Neural progenitor cell (in vitro differentiated cells): ENCODE data around the gene SNAPC4. TPM values are rescaled to one million over a fixed set of nuclear protein-coding genes. Genes with fewer than 3 reads are reported as not detected.

ENCODE experiments used
- DNase-seq: peaks from one replicate; pipeline ENCODE4 v3.0.0-alpha.2; 2016; ENCODE audit warnings: low spot score
- H2AFZ ChIP-seq: fragments of 200-600 bp; sonication (generic); replicated peaks from 2 replicates; pipeline ENCODE4 v1.6.1; 2016; ENCODE audit warnings: antibody characterized with exemption
- H3F3A ChIP-seq: fragments of 200-600 bp; sonication (generic); 2 replicates; pipeline ENCODE4 v1.6.1; 2016; ENCODE audit warnings: antibody characterized with exemption, low read depth
- H3K27ac ChIP-seq: fragments of 200-600 bp; sonication (generic); 2 replicates; pipeline ENCODE4 v1.5.1; 2016; ENCODE audit warnings: mild to moderate bottlenecking
- H3K27me3 ChIP-seq: fragments of 200-600 bp; sonication (generic); 2 replicates; pipeline ENCODE4 v1.6.1; 2016; ENCODE audit warnings: mild to moderate bottlenecking, moderate library complexity
- H3K36me3 ChIP-seq: fragments of 200-600 bp; sonication (generic); 2 replicates; pipeline ENCODE4 v1.5.1; 2016
- H3K4me1 ChIP-seq: fragments of 200-600 bp; sonication (generic); 2 replicates; pipeline ENCODE4 v1.6.1; 2016; ENCODE audit warnings: mixed run types
- H3K4me2 ChIP-seq: fragments of 200-600 bp; sonication (generic); 2 replicates; pipeline ENCODE4 v1.6.1; 2016
- H3K4me3 ChIP-seq: fragments of 200-600 bp; sonication (generic); 2 replicates; pipeline ENCODE4 v1.5.1; 2016
- H3K79me2 ChIP-seq: fragments of 200-600 bp; sonication (generic); 2 replicates; pipeline ENCODE4 v1.6.1; 2016; ENCODE audit warnings: low read depth
- H3K9ac ChIP-seq: fragments of 200-600 bp; sonication (generic); 2 replicates; pipeline ENCODE4 v1.6.1; 2016
- H3K9me3 ChIP-seq: fragments of 200-600 bp; sonication (generic); 2 replicates; pipeline ENCODE4 v1.5.1; 2016; ENCODE audit warnings: low read depth
- H4K20me1 ChIP-seq: fragments of 200-600 bp; sonication (generic); 2 replicates; pipeline ENCODE4 v1.6.1; 2016; ENCODE audit warnings: low read depth
- H3K27ac Mint-ChIP-seq: 3 replicates; pipeline ENCODE4 v1.8.0; 2021; ENCODE audit warnings: mixed read lengths
- H3K27me3 Mint-ChIP-seq: 2 replicates; pipeline ENCODE4 v1.8.0; 2022; ENCODE audit warnings: low read depth, mild to moderate bottlenecking, inconsistent platforms, moderate library complexity, mixed read lengths; ENCODE audit not compliant: insufficient read depth
- H3K36me3 Mint-ChIP-seq: 3 replicates; pipeline ENCODE4 v1.8.0; 2021; ENCODE audit warnings: mixed read lengths
- H3K4me1 Mint-ChIP-seq: 3 replicates; pipeline ENCODE4 v1.8.0; 2021; ENCODE audit warnings: mixed read lengths
- H3K4me3 Mint-ChIP-seq: 3 replicates; pipeline ENCODE4 v1.8.0; 2021; ENCODE audit warnings: mild to moderate bottlenecking, moderate library complexity, mixed read lengths
- H3K9me3 Mint-ChIP-seq: 3 replicates; pipeline ENCODE4 v1.8.0; 2020; ENCODE audit warnings: mixed read lengths
- EZH2 ChIP-seq: fragments of 200-600 bp; sonication (generic); IDR thresholded peaks from 2 replicates; pipeline ENCODE4 v1.6.1; 2017; ENCODE audit warnings: antibody characterized with exemption, mild to moderate bottlenecking, moderate library complexity
- EZH2phosphoT487 ChIP-seq: fragments of 200-600 bp; sonication (generic); IDR thresholded peaks from 2 replicates; pipeline ENCODE4 v1.6.1; 2017; ENCODE audit warnings: antibody characterized with exemption
- total RNA-seq: library from RNA; depleted of rRNA; stranded (reverse); fragments of >200 nt; gene quantifications from 2 replicates; pipeline ENCODE4 v1.2.3, GENCODE V29; 2015; ENCODE audit warnings: low replicate concordance
- TF ChIP-seq, protein P1 (sequence below): fragments of 200-600 bp; sonication (generic); IDR thresholded peaks from 2 replicates; pipeline ENCODE4 v1.5.1; 2017; ENCODE audit warnings: antibody characterized with exemption, mild to moderate bottlenecking

SNAPC4 gene
- total RNA-seq, 1 donor from 2014 or later = 6.8 TPM

DNA sequence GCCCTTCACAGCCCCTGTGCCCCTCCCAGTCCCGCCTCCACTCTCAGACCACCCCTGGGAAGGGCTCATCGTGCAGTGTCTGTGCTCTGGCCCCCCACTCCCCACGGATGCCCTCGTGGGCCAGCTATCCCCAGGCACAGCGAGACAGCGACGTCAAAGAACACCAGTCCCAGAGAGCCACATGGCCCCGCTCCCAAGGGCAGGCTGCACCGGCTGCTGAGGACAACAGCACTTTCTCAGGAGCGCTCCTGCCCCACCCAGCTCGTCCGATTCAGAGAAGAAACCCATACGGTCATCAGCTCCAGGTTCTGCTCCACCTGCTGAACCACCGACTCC lies 4.8 kb upstream of the SNAPC4 start:
- H3K4me1 ChIP-seq = peaks cover 7% of the 10 kb centered on the region
- H3K9ac ChIP-seq = no peak overlapping the region
- no peak overlapping the region for H3K4me3 ChIP-seq
- H3K79me2 ChIP-seq = peaks cover 16% of the 10 kb centered on the region
- H3F3A ChIP-seq = peaks cover 18% of the 10 kb centered on the region
- no peaks in the 10 kb centered on the region for H3K9me3 Mint-ChIP-seq
- no peak overlapping the region for H3K4me2 ChIP-seq
- DNase-seq = no peak
- H3K36me3 Mint-ChIP-seq = peaks cover 18% of the 10 kb centered on the region
- H3K27me3 Mint-ChIP-seq = peaks cover 16% of the 10 kb centered on the region
- TF ChIP-seq EZH2 (no peak), EZH2phosphoT487 (no peak)
- TF ChIP-seq, protein P1, sequence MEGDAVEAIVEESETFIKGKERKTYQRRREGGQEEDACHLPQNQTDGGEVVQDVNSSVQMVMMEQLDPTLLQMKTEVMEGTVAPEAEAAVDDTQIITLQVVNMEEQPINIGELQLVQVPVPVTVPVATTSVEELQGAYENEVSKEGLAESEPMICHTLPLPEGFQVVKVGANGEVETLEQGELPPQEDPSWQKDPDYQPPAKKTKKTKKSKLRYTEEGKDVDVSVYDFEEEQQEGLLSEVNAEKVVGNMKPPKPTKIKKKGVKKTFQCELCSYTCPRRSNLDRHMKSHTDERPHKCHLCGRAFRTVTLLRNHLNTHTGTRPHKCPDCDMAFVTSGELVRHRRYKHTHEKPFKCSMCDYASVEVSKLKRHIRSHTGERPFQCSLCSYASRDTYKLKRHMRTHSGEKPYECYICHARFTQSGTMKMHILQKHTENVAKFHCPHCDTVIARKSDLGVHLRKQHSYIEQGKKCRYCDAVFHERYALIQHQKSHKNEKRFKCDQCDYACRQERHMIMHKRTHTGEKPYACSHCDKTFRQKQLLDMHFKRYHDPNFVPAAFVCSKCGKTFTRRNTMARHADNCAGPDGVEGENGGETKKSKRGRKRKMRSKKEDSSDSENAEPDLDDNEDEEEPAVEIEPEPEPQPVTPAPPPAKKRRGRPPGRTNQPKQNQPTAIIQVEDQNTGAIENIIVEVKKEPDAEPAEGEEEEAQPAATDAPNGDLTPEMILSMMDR = no peak
- H3K27me3 ChIP-seq = no peaks in the 10 kb centered on the region
- H2AFZ ChIP-seq = no peak overlapping the region
- H3K4me1 Mint-ChIP-seq = peaks cover 18% of the 10 kb centered on the region
- peaks cover 14% of the 10 kb centered on the region for H4K20me1 ChIP-seq
- no peak overlapping the region for H3K27ac Mint-ChIP-seq
- H3K36me3 ChIP-seq = peaks cover 3% of the 10 kb centered on the region
- no peak overlapping the region for H3K27ac ChIP-seq
- H3K9me3 ChIP-seq = no peaks in the 10 kb centered on the region
- no peak overlapping the region for H3K4me3 Mint-ChIP-seq

DNA sequence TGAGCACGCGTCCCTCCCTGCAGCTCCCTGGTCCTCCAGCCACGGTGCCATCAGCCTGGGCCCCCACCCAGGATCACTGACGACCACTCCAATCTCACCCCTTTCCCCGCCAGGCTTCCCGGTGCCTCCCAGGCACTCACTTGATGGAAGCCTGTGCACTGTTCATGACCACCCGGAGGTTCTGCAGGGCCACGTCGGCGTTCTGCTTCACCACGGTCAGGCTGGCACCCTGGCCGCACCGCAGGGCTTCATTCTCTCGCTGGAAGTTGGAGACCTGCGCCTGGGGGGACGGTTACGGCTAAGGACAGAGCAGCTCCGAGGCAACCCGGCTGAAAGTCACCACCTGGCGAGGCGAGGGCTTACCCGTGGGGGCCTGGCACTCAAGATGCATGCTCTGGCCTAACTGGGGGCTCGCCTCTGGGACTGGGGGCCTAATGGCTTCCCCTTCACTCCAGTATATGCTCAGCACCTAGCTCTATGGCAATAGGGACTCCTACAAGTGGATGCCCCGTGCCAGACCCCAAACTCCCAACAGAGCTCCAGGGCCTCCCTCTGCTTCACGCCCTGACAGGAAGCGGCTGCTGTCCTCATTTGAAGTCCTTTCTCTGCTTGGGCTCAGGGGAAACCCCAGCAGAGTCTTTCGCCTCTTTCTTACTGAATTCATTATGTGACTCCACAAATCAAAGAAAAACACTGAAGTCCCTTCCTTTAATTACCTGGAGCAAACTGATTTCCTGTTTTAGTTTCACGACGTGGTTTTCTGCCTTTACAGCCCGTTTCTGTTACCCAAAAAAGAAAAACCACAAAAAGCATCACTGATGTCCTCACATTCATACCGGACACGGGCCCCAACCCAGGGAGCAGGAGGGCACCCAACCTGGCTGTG lies 4.2 kb upstream of the SNAPC4 start:
- TF ChIP-seq, protein P1 = no peak
- TF ChIP-seq EZH2phosphoT487 (no peak), EZH2 (no peak)
- Histone ChIP-seq H3K27ac (no peak overlapping the region), H3K36me3 (peaks cover 3% of the 10 kb centered on the region), H3K9me3 (no peaks in the 10 kb centered on the region), H3K4me3 (no peak overlapping the region), H3K27me3 (no peaks in the 10 kb centered on the region), H3F3A (peaks cover 18% of the 10 kb centered on the region), H3K79me2 (peaks cover 16% of the 10 kb centered on the region), H4K20me1 (peaks cover 13% of the 10 kb centered on the region), H3K9ac (no peak overlapping the region), H3K4me1 (peaks cover under 1% of the 10 kb centered on the region), H2AFZ (no peak overlapping the region), H3K4me2 (no peak overlapping the region)
- H3K27me3 Mint-ChIP-seq = peaks cover 16% of the 10 kb centered on the region
- no peak for DNase-seq
- no peaks in the 10 kb centered on the region for H3K9me3 Mint-ChIP-seq
- no peak overlapping the region for H3K27ac Mint-ChIP-seq
- peaks cover 13% of the 10 kb centered on the region for H3K4me1 Mint-ChIP-seq
- peak overlapping the region; percentile 53 for H3K4me3 Mint-ChIP-seq
- H3K36me3 Mint-ChIP-seq = peaks cover 18% of the 10 kb centered on the region

DNA sequence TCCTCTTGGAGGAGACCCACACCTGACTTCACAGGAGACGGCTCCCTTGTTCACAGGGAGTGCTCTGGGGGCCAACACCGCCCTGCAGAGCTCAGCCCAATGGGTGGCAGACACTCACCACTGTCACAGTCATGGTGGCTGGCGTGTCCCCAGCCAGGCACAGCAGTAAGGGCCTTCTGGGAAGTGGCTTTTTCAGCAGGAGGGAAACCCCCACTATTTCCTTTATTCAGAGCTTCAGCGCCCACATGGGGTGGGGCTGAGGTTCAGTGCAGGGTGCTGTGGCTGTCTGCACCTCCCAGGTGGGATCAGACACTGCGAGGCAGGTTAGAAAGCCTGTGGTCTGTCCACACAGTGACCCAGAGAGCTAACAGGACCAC lies 3.6 kb upstream of the SNAPC4 start:
- H3K4me1 ChIP-seq = no peaks in the 10 kb centered on the region
- peaks cover 16% of the 10 kb centered on the region for H3K79me2 ChIP-seq
- no peak overlapping the region for H3K27ac ChIP-seq
- no peak overlapping the region for H3K9ac ChIP-seq
- no peaks in the 10 kb centered on the region for H3K9me3 ChIP-seq
- no peak overlapping the region for H3K4me3 ChIP-seq
- Mint-ChIP-seq H3K4me1 (peaks cover 14% of the 10 kb centered on the region), H3K9me3 (no peaks in the 10 kb centered on the region), H3K27me3 (peaks cover 16% of the 10 kb centered on the region), H3K4me3 (no peak overlapping the region), H3K36me3 (peaks cover 18% of the 10 kb centered on the region), H3K27ac (no peak overlapping the region)
- H3K4me2 ChIP-seq = no peak overlapping the region
- H3F3A ChIP-seq = peaks cover 18% of the 10 kb centered on the region
- H2AFZ ChIP-seq = no peak overlapping the region
- H4K20me1 ChIP-seq = peaks cover 13% of the 10 kb centered on the region
- H3K36me3 ChIP-seq = peaks cover 3% of the 10 kb centered on the region
- no peaks in the 10 kb centered on the region for H3K27me3 ChIP-seq
- TF ChIP-seq EZH2phosphoT487 (no peak), EZH2 (no peak)
- TF ChIP-seq, protein P1 = no peak
- DNase-seq = no peak
